Activated T-cell treated with anti-CD3 and anti-CD28 coated beads, Interleukin-2, amount 50 U/mL, for 1 hour (primary cell): ENCODE results near the gene RAET1L.
A peak's percentile ranks its signal among the peaks of the same experiment; 100 is the strongest.
"Not testable (repeated sequence)": the region's sequence is repeated elsewhere in the genome, so short reads cannot be mapped to it uniquely, and the experiment has no call there.

Experiments used
- DNase-seq: peaks from one replicate; pipeline ENCODE4 v3.0.0-alpha.2; 2020

Gene RAET1L

DNA sequence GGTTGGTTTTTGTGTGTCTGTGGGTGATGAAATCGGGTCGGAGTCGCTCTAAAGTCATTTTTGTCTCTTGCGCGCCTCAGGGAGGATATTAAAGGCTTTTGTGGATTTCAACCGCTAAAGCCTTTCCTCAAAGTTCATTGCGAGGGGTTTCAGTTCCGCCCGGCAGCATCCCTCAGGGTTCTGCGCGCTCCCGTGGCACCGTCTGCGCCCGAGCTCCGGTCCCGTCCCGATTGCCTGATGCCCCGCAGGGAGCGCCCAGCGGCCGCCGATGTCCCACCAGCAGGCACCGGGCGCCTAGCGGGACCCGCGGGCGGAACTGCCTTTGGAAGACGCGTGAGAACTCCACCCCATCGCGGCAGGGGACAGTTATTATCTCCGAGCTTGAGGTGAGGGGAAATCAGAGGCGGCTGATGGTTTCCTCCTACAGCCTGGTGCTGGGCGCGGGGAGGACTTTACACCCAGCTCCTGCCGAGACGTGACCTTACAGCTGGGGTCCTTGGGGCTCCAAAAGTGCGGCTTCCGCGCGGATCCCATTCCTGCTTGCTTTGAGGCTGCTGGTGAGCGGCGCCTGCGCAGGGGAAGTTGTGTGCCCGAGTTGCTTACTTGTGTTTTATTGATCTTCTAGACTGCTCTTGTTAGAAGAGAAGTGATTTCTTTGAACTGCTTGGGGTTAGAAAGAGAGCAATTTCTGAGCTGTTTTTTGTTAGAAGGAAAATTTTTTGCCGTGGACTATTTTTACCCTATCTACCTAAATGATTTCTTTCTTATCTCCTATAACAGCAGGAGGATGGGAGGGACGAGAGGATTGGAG, 34.5 kb downstream of the RAET1L start:
- peak; percentile 49 for DNase-seq

DNA sequence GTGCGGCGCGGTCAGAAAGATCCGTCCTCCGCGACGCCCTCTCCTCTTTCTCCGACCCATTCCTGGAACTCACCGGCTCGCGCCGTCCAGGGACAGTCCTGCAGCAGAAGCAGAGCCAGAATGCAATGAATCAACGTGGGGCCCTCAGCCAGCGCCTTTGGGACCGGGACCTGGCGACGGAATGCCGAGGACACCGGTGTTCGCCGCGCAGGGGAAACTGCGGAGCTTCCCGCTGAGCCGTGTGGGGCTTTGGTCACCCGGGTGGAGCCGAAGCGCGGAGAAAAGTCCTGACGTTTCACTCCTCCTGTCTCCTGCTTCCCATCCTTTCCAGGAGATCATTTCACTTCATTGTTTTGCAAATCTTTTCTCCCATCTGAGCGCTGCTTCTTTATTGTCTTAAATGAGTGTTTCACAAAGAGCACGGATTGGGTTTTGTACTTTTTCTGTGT, 35.1 kb downstream of the RAET1L start:
- peak; percentile 34 for DNase-seq

DNA sequence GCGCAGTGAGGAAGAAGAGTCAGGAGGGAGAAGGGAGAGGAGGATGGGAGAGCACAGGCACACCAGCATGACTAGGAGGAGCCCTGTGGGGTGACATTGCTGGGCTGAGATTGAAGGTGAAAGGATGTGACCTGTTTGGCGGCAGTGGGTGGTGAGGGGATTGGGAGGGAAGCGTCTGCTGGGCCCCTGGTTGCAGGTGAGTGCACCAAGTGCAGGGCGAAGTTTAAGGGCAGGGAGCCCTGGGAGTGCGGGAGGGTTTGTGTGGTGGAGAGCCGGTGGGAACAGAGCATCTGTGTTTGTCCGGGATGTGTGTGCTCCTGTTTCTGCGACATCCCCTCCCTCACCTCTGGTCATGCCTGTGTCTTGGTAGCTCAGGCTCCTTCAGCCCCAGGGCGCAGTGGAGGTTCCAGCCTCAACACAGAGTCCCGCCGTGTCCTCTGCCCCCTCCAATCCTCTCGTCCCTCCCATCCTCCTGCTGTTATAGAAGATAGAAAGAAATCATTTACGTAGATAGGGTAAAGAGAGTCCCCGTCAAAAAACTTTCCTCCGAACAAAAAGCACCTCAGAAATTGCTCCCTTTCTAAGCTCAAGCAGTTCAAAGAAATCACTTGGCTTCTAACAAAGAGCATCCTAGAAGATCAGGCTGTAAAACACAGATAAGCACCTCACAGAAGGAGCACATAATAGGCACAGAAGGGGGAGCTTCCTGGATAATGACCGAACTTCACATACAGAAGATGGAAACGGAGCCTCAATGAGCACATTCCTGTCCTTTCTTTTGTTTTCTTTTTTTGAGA, 36.6 kb downstream of the RAET1L start:
- no peak for DNase-seq

DNA sequence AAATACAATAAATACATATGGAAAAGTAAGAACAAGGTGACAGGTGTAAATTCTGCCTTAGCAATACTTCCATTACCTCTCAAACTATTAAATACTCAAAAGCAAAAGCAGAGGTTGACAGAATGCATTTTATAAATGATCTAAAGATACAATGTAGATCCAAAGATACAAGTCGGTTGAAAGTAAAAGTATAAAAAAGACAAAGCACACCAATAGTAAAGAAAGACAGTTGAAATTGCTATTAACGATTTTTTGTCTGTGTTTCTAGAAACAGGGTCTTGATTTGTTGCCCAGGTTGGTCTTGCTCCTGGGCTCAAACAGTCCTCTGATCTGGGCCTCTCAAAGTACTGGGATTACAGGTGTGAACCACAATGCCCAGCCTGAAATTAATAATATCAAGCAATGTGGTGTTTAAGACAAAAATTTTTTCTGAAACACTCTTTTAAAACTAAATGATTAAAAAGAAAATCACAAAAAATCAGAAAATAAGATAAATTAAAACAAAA, 37.7 kb downstream of the RAET1L start:
- DNase-seq: no peak

DNA sequence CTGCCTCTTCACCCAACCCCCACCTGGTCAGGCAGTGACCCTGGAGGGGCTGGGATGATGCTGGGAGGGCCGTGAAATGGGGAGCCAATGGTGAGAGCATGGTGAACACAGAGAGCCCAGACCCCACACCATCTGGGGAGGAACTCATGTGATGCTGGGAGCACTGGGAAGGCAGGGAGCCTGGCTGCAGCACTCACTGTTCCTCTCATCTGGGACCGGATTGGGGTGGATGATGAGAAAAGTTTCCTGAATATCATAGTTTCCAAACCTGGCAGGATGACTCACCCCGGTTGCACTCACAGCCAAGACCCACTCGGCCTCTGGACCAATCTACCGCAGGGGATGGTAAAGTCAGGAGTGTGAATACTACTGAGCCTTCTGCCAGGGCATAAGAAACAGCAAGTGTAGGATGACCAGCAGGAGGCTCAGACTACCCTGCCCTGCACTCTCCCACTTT, 39.8 kb downstream of the RAET1L start:
- DNase-seq: no peak

DNA sequence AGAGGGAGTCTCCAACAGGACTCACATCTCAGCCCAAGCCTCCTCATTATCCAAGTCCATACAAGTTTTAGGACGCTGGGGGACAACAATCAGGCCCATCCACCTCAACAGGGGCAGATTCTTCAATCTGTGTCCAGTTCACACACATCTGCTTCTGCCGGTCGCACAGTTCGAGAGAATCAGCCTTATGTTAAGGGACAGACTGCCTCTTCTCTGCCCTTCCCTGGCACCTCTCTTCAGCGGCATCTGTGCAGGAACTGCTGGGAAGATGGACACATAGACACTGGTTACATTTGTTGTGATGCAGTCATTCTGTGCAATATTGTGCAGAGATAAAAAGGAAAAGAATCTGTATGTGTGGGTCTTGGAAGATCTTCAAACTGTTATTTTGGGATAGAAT, 40.6 kb downstream of the RAET1L start:
- DNase-seq: no peak

DNA sequence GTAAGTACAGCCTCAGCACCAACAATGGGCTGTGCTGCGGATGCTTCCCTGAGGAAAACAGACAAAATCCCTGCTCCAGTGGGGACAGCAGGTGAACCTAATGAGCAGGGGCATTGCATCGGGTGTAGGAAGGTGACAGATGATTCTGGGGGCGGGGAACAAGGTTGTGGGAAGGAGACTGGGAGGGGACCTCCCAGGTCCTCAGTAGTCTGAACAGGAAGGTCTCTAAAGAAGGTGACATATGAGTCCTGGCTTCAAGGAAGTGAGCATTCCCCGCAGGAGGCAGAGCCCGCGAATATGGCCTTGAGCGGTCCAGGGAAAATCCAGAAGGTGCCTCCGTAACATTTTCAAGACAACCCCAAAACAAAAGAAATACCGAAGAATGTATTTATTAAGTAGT, 42.2 kb downstream of the RAET1L start:
- DNase-seq: no peak

DNA sequence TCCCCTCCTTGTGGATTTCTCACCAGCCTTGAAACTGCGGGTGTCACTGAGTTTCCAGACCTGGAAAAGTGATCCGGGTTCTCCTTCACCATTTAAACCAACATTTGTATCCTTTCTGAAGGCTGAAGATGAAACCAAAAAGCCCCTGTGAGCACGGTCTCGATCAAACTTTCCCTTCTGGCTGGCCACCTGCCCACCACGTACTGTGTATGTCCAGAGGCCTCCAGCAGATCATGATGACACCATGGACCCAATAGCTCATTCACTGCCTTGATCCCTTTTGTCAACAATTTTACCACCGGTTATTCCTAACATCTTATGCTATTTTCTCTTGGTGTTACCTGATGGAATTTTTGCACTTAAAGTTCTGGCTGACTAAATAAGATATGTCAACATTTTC, 46.0 kb downstream of the RAET1L start:
- DNase-seq: no peak

DNA sequence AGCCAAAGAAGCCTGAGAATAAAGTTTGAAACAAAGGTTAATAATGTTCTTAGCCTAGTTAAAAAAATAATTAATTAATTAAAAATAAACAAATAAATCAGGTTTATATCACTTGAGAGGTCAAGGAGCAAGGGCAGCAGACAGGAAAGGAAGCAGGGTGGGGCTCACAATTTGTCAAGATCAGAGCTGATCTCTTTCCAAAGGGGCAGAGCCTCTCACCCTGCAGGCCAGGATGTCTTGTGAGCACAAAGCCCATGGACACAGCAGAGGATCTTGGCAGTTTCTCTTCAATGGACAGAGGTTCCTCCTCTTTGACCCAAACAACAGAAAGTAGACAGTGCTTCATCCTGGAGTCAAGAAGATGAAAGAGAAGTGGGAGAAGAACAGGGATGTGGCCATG, 46.7 kb downstream of the RAET1L start:
- no peak for DNase-seq

DNA sequence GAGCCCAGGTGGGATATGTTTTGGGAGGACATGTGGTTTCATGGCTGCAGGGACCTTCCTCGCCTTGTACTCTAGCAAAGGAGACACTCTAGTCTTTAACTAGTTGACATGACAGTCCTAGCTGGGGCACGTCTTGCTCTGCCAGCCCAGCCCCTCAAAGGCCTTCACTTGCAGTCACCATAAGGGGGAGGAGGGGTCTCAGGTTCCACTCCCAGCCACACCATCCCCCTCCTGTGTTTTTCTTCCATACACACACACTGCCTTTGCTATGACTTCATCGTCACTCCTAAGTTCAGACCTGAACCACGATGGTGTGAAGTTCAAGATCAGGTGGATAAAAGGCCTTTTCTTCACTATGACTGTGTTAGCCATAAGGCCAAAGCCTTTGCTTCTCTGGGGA, 48.1 kb downstream of the RAET1L start:
- no peak for DNase-seq

DNA sequence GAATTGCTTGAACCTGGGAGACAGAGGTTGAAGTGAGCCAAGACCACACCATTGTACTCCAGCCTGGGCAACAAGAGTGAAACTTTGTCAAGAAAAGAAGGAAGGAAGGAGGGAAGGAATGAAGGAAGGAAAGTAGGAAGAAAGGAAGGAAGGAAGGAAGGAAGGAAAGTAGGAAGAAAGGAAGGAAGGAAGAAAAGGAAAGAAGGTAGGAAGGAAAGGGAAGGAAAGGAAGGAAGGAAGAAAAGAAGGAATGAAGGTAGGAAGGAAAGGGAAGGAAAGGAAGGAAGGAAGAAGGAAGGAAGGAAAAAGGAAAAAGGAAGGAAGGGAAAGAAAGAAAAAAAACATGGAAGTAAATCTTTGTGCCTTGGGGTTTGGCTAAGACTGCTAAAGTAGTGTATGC, 49.9 kb downstream of the RAET1L start:
- no peak for DNase-seq

DNA sequence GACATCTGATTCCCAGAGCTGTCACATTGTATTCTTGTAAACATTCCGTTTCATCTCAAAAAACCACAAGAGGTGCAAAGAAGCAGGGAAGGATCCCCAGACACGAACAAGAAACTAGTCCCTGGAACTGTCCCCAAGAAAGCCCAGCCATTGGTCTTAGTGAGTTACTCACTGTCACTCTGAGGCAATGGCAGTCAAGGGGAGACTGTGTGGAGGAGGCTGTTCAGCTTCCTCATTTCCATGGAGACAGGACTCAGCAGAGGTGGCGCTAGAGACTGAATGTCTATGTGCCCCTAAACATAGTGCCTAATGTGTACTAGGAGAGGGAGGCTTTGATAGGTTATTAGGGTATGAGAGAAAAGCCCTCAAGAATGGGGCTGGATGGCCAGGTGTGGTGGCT, 50.5 kb downstream of the RAET1L start:
- DNase-seq: no peak

DNA sequence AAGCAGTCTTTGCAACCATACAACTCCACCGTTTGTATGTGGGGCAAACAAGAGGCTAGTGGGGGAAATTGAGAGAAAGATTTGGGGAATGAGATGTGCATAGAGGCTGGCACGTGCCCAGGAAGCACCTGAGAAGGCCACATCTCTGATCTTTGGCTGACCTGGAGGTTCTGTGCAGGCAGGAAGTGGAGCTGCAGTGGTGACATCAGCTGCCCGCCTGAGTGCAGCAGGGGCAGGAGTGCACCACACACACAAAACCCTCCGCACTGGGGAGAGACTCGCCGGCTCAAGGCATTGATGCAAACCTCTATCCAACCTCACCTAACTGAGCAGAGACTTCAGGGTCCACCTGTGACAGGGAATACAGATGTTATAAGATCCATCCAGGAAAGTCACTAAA, 50.9 kb downstream of the RAET1L start:
- not testable (repeated sequence) for DNase-seq

DNA sequence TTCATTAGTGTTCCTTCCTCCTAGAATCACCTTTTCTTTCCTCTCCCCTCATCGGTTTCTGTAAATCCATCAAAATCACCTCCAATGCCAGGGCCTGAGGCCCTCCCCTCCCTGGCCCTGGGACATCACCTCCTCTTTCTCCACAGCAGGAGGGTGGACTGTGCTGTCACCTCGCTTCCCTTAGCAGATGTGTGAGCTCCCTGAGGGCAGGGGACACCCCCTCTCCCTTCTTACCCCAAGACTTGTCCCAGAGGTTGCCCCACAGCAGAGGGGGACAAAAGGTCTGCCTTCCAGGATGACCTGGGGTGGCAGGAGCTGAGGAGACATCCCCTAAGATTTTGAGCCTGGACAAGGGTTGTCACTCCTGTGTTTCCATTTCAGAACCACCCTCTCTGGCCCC, 55.7 kb downstream of the RAET1L start:
- no peak for DNase-seq

DNA sequence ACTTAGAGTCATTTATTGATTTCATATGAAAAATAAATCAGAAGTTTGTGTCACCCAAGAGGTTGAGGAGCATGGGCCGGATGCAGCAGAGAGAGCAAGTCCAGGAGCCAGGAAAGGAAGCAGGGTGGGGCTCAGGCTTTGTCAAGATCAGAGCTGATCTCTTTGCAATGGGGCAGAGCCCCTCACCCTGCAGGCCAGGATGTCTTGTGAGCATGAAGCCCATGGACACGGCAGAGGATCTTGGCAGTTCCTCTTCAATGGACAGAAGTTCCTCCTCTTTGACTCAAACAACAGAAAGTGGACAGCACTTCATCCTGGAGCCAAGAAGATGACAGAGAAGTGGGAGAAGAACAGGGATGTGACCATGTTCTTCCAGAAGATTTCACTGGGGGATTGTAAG, 56.4 kb downstream of the RAET1L start:
- not testable (repeated sequence) for DNase-seq
